UCSD-AML1 (cell line): ENCODE data around the gene SEMA3E.
"Not testable (repeated sequence)": the region's sequence is repeated elsewhere in the genome, so short reads cannot be mapped to it uniquely, and the experiment has no call there.

Experiments used
- DNase-seq: peaks from one replicate; lab custom pipeline; 2025; ENCODE audit not compliant: unreplicated experiment; lab: John Stamatoyannopoulos, UW

SEMA3E gene

GRCh38 chr7:83562289-83562688, 86.7 kb downstream of the SEMA3E start:
- DNase-seq: no peak

- DNase-seq: no peak
Measured at GRCh38 chr7:83559887-83560286, 89.1 kb downstream of the SEMA3E start.

GRCh38 chr7:83552556-83552955, 96.4 kb downstream of the SEMA3E start:
- DNase-seq: not testable (repeated sequence)

GRCh38 chr7:83550100-83550499, 98.8 kb downstream of the SEMA3E start:
- no peak for DNase-seq

- no peak for DNase-seq
Measured at GRCh38 chr7:83548250-83548649, 100.7 kb downstream of the SEMA3E start.

GRCh38 chr7:83547526-83547925, 101.4 kb downstream of the SEMA3E start:
- no peak for DNase-seq

- no peak for DNase-seq
Measured at GRCh38 chr7:83546586-83546985, 102.4 kb downstream of the SEMA3E start.

GRCh38 chr7:83541187-83541960, 107.6 kb downstream of the SEMA3E start:
- DNase-seq: no peak

- no peak for DNase-seq
Measured at GRCh38 chr7:83534488-83534887, 114.5 kb downstream of the SEMA3E start.

GRCh38 chr7:83532219-83532618, 116.7 kb downstream of the SEMA3E start:
- no peak for DNase-seq

GRCh38 chr7:83531766-83532165, 117.2 kb downstream of the SEMA3E start:
- no peak for DNase-seq

- DNase-seq: no peak
Measured at GRCh38 chr7:83528925-83529423, 120.0 kb downstream of the SEMA3E start.

GRCh38 chr7:83524277-83525075, 124.5 kb downstream of the SEMA3E start:
- DNase-seq: no peak

GRCh38 chr7:83520726-83521125, 128.2 kb downstream of the SEMA3E start:
- DNase-seq: no peak

- DNase-seq: no peak
Measured at GRCh38 chr7:83519240-83519639, 129.7 kb downstream of the SEMA3E start.

- DNase-seq: no peak
Measured at GRCh38 chr7:83517035-83517700, 131.8 kb downstream of the SEMA3E start.

- DNase-seq: no peak
Measured at GRCh38 chr7:83514977-83515376, 134.0 kb downstream of the SEMA3E start.

- DNase-seq: no peak
Measured at GRCh38 chr7:83509255-83510021, 139.5 kb downstream of the SEMA3E start.

GRCh38 chr7:83504330-83504729, 144.6 kb downstream of the SEMA3E start:
- DNase-seq: no peak

GRCh38 chr7:83502636-83503035, 146.3 kb downstream of the SEMA3E start:
- no peak for DNase-seq

GRCh38 chr7:83494683-83495082, 154.3 kb downstream of the SEMA3E start:
- no peak for DNase-seq
